ENCODE data around the gene LRP1. TPM values are rescaled to one million over a fixed set of nuclear protein-coding genes. Genes with fewer than 3 reads are reported as not detected.

The LRP1 gene
- total and polyA plus RNA-seq, 2 of the 13 experiments (the other 11 are each of a cell fraction or from before 2014, with no cell fraction given) = 14.7 to 30.8 TPM

DNA sequence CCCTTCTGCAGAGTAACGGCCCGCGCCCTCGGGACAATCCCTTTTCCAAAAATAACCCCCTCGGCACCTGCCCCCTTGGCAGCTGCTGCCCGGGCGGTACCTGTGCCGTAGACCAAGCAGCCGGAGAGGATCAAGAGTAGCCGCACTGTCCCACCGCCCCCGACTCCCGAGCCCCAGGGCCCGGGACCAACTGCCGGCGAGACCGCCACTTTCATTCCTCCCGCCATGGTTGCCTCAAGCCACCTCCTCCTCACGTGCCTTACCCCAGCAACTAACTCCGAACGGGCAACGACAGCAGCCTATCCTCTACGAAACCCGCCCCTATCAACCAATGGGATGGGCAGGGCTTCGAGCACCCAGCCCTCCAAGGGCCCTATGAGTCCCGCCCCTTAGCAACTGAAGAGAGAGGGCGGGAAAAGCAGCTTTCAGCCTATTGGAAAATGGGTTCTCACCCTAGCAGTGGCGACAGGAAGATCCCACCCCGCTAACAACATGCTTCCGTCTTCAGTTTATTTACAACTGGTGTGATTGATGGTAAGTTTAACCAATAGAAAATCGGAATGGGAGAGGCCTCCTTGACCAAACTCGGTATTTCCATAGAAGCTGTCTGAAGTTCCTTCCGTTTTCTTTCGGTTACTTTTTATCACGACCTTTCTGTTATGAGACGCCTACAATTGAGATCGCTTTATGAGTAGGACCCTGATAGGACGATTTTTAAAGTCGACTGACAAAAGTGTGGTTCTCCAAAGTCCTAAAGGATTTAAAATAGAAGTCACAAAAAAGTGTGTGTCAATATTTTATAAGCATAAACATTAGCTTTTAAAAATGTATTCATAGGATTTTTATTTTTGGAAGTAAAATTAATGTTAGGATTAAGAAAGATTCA lies 49.5 kb upstream of the LRP1 start, which contains the start of gene NEMP1 (continued):
- TF ChIP-seq, protein P1, sequence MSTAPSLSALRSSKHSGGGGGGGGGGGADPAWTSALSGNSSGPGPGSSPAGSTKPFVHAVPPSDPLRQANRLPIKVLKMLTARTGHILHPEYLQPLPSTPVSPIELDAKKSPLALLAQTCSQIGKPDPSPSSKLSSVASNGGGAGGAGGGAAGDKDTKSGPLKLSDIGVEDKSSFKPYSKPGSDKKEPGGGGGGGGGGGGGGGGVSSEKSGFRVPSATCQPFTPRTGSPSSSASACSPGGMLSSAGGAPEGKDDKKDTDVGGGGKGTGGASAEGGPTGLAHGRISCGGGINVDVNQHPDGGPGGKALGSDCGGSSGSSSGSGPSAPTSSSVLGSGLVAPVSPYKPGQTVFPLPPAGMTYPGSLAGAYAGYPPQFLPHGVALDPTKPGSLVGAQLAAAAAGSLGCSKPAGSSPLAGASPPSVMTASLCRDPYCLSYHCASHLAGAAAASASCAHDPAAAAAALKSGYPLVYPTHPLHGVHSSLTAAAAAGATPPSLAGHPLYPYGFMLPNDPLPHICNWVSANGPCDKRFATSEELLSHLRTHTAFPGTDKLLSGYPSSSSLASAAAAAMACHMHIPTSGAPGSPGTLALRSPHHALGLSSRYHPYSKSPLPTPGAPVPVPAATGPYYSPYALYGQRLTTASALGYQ (CRISPR knock-in tag; IDR thresholded peaks at IDR 0.05) = no peak
- TF ChIP-seq, protein P2, sequence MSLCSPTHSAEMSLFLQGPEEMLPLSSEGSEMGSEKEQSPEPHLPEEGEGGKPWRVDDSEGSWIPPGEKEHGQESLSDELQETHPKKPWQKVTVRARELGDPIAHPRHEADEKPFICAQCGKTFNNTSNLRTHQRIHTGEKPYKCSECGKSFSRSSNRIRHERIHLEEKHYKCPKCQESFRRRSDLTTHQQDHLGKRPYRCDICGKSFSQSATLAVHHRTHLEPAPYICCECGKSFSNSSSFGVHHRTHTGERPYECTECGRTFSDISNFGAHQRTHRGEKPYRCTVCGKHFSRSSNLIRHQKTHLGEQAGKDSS (CRISPR knock-in tag; IDR thresholded peaks at IDR 0.05; ENCODE audit: borderline replicate concordance, low read depth) = peak; percentile 50; the same call in 1 of the 2 replicates
- TF ChIP-seq, protein P3, sequence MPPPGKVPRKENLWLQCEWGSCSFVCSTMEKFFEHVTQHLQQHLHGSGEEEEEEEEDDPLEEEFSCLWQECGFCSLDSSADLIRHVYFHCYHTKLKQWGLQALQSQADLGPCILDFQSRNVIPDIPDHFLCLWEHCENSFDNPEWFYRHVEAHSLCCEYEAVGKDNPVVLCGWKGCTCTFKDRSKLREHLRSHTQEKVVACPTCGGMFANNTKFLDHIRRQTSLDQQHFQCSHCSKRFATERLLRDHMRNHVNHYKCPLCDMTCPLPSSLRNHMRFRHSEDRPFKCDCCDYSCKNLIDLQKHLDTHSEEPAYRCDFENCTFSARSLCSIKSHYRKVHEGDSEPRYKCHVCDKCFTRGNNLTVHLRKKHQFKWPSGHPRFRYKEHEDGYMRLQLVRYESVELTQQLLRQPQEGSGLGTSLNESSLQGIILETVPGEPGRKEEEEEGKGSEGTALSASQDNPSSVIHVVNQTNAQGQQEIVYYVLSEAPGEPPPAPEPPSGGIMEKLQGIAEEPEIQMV (CRISPR knock-in tag; IDR thresholded peaks at IDR 0.05; ENCODE audit: low read depth) = peak; percentile 28; the same call in 1 of the 2 replicates
- no peak for TF ChIP-seq NONO (IDR thresholded peaks at IDR 0.05)
- TF ChIP-seq NONO (CRISPR knock-in tag; conservative IDR thresholded peaks at IDR 0.05) = 0 out of 2 replicates have a peak, but pooled peaks have one; percentile 49
- TF ChIP-seq ZMAT3 (CRISPR knock-in tag; conservative IDR thresholded peaks at IDR 0.05) = peak; percentile 29; the same call in 1 of the 2 replicates
- TF ChIP-seq FOXC1 (CRISPR knock-in tag; IDR thresholded peaks at IDR 0.05; ENCODE audit: borderline replicate concordance) = peak; percentile 44; the same call in 1 of the 2 replicates
- TF ChIP-seq, protein P4, sequence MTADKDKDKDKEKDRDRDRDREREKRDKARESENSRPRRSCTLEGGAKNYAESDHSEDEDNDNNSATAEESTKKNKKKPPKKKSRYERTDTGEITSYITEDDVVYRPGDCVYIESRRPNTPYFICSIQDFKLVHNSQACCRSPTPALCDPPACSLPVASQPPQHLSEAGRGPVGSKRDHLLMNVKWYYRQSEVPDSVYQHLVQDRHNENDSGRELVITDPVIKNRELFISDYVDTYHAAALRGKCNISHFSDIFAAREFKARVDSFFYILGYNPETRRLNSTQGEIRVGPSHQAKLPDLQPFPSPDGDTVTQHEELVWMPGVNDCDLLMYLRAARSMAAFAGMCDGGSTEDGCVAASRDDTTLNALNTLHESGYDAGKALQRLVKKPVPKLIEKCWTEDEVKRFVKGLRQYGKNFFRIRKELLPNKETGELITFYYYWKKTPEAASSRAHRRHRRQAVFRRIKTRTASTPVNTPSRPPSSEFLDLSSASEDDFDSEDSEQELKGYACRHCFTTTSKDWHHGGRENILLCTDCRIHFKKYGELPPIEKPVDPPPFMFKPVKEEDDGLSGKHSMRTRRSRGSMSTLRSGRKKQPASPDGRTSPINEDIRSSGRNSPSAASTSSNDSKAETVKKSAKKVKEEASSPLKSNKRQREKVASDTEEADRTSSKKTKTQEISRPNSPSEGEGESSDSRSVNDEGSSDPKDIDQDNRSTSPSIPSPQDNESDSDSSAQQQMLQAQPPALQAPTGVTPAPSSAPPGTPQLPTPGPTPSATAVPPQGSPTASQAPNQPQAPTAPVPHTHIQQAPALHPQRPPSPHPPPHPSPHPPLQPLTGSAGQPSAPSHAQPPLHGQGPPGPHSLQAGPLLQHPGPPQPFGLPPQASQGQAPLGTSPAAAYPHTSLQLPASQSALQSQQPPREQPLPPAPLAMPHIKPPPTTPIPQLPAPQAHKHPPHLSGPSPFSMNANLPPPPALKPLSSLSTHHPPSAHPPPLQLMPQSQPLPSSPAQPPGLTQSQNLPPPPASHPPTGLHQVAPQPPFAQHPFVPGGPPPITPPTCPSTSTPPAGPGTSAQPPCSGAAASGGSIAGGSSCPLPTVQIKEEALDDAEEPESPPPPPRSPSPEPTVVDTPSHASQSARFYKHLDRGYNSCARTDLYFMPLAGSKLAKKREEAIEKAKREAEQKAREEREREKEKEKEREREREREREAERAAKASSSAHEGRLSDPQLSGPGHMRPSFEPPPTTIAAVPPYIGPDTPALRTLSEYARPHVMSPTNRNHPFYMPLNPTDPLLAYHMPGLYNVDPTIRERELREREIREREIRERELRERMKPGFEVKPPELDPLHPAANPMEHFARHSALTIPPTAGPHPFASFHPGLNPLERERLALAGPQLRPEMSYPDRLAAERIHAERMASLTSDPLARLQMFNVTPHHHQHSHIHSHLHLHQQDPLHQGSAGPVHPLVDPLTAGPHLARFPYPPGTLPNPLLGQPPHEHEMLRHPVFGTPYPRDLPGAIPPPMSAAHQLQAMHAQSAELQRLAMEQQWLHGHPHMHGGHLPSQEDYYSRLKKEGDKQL (CRISPR knock-in tag; IDR thresholded peaks at IDR 0.05; ENCODE audit: low read depth) = no peak
- no peak for TF ChIP-seq IRX3 (CRISPR knock-in tag; IDR thresholded peaks at IDR 0.05; ENCODE audit: borderline replicate concordance, low read depth)
- TF ChIP-seq SMAD1 (CRISPR knock-in tag; IDR thresholded peaks at IDR 0.05; ENCODE audit: borderline replicate concordance, low read depth) = no peak
- TF ChIP-seq, protein P5, sequence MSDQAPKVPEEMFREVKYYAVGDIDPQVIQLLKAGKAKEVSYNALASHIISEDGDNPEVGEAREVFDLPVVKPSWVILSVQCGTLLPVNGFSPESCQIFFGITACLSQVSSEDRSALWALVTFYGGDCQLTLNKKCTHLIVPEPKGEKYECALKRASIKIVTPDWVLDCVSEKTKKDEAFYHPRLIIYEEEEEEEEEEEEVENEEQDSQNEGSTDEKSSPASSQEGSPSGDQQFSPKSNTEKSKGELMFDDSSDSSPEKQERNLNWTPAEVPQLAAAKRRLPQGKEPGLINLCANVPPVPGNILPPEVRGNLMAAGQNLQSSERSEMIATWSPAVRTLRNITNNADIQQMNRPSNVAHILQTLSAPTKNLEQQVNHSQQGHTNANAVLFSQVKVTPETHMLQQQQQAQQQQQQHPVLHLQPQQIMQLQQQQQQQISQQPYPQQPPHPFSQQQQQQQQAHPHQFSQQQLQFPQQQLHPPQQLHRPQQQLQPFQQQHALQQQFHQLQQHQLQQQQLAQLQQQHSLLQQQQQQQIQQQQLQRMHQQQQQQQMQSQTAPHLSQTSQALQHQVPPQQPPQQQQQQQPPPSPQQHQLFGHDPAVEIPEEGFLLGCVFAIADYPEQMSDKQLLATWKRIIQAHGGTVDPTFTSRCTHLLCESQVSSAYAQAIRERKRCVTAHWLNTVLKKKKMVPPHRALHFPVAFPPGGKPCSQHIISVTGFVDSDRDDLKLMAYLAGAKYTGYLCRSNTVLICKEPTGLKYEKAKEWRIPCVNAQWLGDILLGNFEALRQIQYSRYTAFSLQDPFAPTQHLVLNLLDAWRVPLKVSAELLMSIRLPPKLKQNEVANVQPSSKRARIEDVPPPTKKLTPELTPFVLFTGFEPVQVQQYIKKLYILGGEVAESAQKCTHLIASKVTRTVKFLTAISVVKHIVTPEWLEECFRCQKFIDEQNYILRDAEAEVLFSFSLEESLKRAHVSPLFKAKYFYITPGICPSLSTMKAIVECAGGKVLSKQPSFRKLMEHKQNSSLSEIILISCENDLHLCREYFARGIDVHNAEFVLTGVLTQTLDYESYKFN (CRISPR knock-in tag; conservative IDR thresholded peaks at IDR 0.05) = no peak; the same call in 1 of the 2 replicates
- TF ChIP-seq EED (CRISPR knock-in tag; IDR thresholded peaks at IDR 0.05) = no peak

Data from HepG2 (cell line).